D341Med (cell line): Measurements from ENCODE around the gene DNM3.
"Not testable (repeated sequence)": the region's sequence is repeated elsewhere in the genome, so short reads cannot be mapped to it uniquely, and the experiment has no call there.

ENCODE experiments used
- DNase-seq: peaks from one replicate; pipeline ENCODE4 v3.0.0; 2012; ENCODE audit warnings: low spot score

The DNM3 gene

DNA sequence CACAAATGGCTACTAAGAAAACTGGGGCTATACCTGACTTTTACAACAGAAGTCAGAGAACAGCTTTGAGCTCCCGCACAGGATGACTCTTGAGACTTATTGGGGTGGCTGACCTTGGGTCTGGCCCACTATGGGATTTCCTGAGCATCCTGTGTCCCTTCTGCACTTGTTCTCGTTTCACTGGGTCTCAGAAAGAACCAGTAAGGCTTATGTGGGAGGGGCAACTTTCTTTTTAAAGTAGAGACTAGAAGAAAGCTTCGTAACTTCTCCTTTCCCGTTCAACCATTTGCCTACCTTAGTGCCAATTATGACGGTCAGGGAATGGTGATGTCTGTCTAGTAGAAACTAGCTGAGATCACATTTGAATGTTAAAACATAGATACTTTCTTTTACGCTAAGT is 519.7 kb downstream of the DNM3 start:
- no peak for DNase-seq

DNA sequence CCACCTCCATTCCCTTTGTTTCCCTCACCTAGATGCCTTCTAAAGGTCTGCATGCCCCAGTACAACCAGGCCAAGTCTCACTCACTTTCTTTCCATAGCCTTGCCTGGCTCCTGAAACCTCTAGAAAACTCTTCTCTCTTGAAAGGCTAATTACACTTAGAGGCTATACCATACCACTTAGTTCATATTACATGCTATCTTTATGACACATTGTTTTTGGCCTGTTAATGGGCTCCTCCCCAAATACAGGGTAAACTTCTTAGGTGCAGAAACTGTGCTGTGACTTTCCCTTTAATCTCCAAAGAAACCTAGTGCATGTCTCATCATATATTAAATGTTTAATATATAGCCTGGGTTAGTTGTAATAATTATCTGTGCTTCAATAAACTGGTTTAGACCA is 522.6 kb downstream of the DNM3 start:
- DNase-seq, result no peak

DNA sequence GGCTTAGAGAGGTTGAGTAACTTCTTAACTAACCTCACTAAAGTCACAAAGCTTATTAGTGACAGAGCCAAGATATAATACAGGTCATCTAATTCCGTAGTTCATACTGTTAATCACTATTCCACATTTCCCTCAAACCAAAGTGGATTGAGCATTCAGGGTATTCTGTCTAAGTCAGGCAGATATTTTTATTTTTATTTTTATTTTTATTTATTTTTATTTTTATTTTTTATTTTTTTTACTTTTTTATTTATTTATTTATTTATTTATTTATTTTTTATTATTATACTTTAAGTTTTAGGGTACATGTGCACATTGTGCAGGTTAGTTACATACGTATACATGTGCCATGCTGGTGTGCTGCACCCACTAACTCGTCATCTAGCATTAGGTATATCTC is 530.3 kb downstream of the DNM3 start:
- not testable (repeated sequence) for DNase-seq

DNA sequence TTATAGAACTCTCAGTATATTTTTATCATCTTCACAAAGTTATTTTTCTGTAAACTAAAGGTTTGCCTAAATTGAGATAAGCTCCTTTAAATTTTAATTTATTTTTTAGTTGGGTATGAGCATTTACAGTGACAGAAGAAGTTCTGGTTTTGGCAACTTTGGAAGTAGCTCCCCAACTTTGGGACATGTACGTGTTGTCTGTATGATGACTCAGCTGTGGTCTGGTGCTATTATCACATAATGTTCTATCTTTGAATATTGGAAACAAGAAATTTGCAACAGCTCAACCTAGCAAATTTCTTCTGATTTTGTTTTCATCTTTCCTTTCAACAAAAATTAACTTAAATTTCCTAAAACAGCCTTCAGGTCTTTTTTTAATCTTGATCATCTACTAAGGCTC is 532.6 kb downstream of the DNM3 start:
- DNase-seq, result no peak

DNA sequence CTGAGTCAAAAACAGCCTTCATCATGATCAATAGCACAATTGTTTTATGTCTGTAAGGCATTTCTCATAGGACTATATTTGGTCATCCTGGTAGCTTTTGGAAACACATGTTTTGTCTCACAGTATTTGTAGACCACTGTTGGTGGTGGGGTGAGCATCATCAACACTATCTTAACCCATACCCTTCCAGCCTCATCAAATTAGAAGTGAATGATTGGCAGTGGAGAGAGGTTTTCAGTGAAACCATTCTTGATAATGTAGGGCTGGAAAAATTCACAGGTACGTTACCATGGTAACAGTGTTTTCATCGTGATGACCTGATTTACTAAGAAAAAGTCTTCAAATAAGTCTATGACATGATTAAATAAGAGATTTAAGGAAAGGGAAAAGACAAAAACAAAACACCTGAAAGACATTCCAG is 533.9 kb downstream of the DNM3 start:
- DNase-seq, result no peak

DNA sequence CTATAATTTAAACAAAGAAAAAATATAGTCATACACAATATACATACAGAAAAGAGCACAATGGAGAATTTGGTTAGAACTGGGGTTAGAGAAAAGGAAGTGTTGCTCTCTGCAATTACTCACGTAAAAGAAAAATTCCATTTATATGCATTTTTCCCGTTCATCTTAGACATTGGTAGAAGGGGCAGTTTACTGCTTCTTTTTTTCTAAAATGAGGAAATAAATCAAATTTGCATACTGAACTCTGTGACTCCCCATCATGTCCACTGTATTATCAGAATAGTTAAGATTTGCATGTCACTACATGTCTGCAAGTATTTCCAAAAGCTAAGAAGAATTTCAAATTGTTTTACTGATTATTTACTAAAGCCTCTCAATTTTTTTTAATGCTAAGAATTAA is 535.1 kb downstream of the DNM3 start:
- DNase-seq, result no peak

DNA sequence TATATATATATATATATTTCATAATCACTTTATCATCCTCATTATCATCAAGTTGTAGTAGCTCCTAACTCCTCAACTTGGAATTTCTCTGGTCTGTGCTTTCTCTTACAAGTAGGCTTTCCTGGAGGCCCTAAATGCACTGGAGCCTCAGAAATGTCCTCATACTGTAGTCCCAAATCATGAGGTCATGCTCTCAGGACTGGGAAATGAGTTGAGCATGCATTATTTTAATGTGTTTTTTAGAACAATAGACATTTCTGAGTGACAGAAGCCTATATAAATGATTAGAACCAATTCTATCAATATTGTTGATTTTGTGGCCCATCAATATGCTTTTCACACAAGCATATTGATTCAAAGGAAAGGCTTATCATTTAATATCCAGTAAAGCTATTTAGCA is 536.3 kb downstream of the DNM3 start:
- no peak for DNase-seq

DNA sequence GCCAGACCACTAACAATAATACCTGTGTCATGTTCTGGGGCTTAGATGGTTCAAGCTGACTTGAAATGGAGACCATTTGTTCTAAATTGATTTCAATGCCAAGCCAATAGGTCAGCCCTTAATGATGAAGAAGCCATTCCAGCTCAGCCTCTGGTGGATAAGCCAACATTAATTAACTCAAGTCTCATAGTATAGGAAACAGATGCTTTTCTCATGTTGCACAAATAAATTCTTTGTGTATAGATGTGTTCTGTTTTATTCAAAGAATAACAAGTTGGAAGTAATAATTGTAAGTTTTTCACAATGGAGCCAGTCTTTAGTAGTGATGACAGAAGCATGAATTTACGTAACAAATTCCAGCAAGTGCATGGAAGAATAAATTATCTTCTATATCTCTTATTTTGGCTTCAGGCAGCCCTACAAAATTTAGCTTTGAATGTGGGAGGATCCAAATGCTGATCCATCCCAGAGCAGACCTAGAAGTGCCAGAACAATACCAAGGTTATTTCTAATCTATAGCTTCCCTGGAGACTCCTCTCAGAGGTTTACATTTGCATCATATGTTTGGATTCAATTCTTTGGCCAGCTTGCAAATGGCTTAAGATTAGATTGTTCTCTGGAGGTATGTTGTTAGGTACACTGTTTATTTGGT is 536.9 kb downstream of the DNM3 start:
- no peak for DNase-seq

DNA sequence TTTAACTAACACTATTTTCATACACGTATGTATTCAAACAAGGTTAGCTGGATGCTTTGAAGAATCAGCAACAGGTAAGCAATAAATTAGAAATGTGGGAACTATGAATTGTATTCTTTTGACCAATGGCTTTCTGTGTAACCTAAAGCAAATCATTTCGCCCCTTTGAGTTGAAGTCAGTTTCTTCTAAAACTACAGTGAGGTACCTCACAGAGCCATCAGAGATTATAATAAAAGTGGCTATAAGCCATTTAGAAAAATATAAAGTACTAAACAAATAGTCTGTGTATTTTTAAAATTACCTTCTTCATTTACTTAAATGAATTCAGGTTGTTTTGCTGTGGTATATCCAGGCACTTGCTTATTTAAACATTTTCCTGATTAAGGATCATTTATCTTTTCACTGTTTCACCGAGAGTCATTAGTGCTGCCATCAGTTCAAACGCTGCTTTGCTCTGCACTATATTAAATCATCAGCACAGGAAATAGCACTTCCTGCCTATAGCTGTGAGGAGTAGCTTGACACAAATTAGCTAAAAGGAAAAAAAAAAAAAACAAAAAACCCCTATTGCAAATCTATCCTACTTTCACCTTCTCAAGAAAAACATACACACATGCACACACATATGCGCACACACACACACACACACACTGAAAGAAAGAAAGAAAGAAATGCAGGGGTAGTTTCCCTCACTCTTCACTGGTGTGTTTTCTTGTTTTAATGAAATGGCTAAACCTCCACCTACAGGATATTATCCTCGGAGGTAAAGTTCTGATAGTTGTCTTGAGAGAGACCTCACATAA is 539.3 kb downstream of the DNM3 start:
- DNase-seq, result no peak

DNA sequence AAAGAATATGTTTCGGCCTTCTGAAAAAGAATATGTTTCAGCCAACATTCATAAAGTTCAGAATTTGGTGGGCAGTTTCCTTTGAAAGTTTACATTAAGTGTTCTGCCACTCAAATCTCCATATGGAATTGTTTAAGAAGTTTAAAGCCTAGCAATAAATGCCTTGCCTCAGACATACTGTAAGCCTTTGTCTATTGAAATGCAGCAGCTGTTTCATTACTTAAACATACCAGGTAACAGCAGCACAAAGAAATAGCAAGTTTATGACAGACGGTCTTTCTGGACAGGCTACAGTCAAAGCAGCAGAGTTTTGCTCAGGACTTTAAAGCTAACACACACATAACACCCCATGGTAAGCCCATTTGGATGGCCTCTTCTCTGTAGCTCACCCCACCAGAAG is 540.6 kb downstream of the DNM3 start:
- no peak for DNase-seq

DNA sequence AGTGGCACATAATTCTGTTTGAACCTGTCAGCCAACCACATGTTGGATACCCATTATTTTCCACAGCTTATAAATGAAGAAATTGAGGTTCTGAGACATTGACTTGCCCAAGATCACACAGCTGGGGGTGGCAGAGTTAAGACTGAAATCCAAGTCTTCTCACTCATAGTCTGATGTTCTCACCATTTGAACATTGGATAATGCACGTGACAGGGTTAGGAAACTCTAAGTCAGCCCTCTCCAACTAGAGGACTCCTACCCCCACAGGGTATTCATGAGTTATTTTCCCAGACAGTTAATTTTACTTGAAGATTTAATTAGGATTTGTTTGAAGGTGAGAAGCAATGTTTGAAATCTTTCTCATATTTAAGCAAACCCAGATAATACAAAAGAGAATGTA is 541.1 kb downstream of the DNM3 start:
- DNase-seq, result no peak

DNA sequence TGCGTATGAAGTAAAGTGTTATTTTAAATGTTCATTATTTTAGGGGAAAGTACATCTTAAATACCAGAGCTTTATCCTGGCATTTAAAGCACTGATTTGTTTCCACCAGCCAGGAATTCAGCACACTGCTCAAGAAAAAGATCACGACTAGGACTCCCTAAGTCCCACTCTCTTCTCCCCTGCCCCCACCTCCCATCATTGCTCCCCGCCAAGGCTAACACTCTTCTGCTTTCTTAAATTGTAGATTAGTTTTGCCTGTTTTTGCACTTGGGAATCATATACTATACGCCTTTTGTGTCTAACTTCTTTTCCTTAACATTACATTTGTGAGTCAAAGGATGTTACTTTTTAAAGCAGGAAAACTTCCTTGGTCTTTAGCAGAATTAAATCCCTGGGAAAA is 541.7 kb downstream of the DNM3 start:
- no peak for DNase-seq

DNA sequence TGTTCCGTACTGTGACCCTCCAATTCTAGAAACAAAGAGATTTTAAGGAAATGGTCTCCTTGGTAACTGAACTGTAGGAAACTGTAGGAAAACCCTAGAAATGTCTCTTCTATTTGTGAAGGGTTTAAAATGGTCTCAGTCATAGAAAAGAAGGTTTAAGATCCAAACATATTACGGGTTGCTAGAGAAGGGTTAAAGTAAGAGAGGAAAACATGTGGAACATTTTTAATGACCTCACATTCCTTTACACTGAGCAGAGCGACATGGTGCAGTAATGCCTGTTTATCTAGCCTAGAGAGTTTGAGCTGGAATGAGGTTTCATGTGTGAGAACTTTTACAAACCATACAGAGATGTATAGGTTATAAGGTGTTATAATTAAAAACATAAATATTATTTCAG is 542.2 kb downstream of the DNM3 start:
- DNase-seq, result no peak

DNA sequence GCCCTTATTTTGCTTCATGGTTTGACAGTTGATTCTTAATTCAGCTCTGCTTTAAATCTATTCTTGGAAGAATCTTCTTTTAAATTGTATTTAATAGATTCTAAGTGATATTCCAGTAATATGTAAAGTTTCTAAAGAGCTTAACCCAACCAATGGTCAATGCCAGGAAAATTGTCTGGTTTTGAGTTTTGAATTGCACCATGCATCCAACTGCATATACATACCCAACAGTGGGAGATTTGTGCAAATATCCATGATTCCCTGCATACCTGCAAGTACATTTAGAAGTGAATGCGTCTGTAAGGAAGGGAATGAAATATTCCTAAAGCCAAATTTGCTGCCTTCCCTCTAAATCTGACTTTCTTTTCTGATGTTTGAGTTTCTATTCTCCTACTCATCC is 543.4 kb downstream of the DNM3 start:
- DNase-seq, result no peak

DNA sequence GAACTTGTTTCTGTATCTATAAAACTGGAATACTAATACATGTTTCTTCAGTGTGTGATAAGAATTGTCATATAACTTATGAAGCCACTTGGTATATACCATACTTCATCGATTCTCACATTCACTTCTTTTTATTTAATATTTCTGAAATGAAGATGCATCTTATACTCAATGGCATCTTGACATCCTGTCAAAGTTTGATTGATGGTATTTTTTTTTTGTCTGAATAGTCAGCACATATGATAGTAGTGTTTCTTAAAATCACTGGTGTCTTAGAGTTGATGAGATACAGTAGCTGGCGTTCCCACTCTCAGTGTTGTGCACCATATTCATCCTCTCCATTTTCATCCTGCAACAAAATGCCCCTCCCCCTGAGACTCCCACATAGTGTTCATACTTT is 544.7 kb downstream of the DNM3 start:
- no peak for DNase-seq

DNA sequence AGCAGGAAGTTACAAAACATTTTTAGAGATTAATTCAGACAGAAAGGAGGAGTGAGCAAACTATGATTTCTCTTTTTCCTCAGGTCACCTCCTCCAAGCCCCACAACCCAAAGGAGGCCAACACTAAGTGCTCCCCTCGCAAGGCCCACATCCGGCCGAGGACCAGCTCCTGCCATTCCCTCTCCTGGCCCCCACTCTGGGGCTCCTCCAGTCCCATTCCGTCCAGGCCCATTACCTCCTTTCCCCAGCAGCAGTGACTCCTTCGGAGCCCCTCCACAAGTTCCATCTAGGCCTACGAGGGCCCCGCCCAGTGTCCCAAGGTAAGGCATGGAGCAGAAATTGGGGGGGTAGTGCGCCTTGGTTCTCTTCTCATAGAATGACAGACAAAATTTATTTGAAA is 547.2 kb downstream of the DNM3 start:
- DNase-seq, result no peak

DNA sequence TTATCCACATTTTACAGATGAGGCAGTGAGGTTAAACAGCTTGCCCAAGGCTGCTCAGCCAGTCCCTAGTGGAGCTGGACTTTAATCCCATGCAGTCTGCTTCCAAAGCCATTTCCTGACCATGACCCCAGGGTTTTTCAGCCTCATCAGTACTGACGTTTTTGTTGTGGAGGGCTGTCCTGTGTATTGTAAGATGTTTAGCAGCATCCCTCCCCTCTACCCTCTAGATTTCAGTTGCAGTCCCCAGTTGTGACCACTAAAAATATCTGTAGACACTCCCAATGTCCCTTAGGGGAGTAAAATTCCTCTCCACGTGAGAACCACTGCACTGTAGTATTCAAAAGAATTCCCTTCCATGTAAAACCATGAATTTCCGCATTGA is 549.0 kb downstream of the DNM3 start:
- no peak for DNase-seq

DNA sequence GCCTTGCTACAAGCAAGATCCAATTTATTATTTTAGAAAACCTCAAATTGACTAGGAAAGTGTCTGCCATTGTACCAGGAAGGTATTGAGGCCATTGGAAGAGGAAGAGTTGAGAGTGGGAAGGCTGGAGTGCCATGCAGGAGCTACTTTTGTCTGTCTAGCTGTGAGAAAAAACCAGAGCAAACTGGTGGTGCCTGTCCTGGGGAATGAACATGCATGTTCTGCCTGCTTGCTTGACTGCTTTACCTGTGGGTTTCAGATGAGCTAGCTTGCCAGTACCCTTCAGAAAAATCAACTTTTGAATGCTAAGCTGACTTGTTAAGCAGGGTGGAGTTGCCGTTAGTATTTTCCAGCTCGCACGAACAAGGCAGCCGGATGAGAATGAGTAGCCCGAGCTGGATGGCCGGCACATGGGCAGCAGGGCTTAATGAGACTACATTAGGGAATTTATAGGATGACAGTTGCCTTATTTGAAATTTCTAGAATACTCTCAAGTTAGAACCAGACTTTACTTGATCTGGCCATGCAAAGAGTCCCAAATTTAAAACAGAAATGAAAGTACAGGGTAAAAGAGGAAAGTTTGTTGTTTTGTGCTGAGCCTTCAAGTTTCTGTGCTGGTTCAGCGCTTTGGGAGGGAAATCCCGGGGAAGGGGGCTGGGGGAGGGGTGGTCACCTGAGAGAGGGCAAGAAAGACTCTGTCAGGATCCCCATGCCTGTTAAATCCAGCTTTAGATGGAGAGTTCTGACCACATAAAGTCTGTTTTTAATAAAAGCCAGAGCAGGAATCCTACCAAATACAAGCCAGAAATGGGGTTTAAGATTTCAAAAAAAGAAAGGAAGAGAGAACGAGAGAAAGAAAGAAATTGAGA is 549.6 kb downstream of the DNM3 start:
- DNase-seq, result no peak

DNA sequence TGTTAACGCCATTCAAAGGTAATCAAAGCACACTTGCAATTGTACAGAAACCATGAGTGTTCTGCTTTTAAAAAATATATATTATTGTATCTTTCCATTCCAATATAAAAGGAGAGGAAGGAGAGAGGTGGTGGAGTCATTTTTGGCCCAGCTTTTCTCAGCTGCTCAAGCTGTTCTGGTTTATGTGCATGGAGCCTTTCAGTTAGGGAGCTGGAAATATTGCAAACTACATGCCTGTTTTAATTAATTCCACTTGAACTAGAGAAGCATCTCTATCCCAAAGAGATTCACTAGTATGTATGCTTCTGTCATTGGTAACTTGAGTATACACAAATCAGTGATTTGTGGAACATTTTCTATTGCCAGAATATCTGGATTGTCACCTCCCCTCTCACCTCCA is 550.7 kb downstream of the DNM3 start:
- no peak for DNase-seq

DNA sequence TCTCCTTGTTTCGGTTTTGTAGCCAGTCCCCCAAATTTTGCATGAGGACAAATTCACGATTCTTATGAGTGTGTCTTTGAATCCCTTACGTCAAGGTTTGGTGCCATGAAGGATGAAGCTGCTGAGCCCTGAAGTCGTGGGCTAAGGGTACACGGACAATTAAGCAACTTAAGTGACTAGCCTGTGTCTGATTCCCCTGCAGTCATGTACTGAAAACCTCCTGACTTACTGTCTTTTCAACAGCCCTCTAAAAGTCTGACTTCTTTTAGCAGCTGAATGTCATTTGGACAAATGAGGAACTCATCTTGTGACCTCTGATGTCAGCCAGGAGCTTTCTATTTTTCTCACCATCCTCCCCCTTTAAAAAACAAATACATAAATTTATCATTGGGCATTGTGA is 552.1 kb downstream of the DNM3 start:
- DNase-seq, result no peak

DNA sequence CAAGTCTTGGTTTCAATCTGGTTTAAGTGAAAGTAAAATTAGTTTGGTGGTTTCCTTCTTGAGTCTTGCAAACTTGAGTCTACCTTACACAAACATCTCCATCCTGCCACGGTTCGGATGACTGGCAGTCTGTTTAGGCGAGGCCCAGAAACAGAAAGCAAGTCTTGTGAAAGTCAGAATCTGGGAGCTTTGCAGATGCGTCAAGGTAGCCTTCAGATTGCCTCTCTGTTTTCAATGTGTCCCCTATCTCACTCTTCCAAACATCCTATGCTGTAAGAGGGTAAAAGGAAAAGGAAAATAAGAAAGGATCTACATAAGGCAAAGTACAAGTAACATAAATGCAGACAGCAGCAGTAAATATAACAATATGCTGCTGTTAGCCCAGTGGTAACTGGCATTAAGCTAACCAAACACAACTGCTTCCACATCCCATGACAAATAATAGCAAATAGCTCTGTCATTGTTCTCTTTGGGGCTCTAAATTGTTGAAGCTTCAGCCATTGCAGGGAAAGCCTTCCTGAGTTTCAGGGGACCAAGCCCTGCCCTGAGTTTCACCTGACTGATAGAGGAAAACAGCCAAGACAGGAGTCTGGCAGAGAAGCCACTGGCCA is 552.9 kb downstream of the DNM3 start:
- DNase-seq, result no peak

DNA sequence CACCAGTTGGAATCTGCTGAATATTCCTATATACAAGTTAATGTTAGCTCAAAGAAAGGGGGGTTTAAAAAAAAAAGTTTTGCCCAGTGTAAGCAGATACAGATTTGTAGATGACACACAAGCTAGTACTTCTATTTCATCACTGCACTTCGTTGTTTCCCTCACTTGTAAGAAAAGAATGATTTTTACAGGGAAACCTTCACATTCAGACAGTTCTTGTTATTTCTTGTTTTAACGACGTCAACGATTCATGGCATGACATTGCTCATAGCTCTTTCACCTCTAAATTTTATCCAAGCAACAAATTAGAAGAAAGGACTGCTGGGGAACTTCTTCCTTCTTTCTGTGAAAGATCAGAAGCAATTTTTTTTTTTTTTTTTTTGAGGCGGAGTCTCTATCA is 553.5 kb downstream of the DNM3 start:
- DNase-seq, result no peak

DNA sequence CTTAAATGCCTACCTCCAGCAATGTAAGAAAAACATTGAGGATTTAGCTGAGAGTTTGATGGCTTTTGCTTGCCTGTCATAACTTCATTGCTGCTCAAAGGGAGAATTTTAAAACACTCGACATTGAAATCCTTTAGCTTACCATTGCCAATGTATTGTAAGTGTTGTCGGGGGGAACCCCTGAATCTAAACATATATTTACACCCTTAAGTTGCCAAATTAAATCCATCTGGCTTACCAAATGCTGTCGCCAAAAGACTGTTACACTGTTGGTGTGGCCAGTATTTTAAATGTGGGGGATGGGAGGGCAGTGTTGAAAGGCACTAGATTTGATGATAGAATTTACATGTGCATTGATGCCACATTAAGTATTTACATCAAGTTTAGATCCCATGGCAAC is 554.3 kb downstream of the DNM3 start:
- DNase-seq, result no peak
